ENCODE results near the gene AIG1.

DNA sequence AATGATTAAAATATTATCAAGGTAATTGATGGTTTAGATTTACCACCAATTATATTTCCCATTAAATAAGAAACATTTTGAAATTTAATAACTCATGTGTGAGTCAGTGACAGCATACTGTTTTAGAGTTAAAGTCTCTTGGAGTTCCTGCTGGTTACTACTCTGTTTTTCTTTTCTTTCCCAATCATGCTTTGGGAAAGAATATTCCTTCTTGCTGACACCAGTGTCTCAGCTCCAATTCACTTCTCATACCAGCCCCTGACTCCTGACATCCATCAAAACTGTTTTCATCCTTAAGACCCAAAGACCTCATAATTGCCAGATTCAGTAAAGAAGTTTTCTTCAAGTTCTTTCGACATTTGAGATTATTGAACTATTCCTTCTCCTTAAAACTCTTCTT lies 50.3 kb downstream of the AIG1 start:
- TF ChIP-seq, protein P1, sequence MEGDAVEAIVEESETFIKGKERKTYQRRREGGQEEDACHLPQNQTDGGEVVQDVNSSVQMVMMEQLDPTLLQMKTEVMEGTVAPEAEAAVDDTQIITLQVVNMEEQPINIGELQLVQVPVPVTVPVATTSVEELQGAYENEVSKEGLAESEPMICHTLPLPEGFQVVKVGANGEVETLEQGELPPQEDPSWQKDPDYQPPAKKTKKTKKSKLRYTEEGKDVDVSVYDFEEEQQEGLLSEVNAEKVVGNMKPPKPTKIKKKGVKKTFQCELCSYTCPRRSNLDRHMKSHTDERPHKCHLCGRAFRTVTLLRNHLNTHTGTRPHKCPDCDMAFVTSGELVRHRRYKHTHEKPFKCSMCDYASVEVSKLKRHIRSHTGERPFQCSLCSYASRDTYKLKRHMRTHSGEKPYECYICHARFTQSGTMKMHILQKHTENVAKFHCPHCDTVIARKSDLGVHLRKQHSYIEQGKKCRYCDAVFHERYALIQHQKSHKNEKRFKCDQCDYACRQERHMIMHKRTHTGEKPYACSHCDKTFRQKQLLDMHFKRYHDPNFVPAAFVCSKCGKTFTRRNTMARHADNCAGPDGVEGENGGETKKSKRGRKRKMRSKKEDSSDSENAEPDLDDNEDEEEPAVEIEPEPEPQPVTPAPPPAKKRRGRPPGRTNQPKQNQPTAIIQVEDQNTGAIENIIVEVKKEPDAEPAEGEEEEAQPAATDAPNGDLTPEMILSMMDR (IDR thresholded peaks at IDR 0.05; ENCODE audit: insufficient read depth, low read depth, low read length) = no peak
- no peak for TF ChIP-seq EZH2 (IDR thresholded peaks at IDR 0.05; ENCODE audit: insufficient read depth, low read length)
